ENCODE data around the gene ZC3HAV1L.
"Not testable (repeated sequence)": the region's sequence is repeated elsewhere in the genome, so short reads cannot be mapped to it uniquely, and the experiment has no call there.

Gene ZC3HAV1L

DNA sequence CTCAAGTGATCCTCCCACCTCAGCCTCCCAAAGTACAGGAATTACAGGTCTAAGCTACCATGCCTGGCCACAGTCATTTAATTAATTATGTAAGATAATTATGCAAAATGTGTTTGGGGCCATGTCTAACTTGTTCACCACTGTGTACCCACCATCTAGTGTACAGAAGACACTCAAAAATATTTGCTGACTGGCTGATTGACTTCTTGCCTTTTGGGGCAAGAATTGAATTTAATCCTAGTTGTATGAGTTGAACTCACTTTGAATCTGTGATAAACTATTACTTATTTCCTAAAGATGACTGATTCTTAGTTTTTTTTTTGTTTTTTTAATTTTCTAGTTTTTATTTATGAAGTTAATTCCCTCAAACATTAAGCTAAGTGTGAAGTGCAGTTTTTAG, 15.8 kb upstream of the ZC3HAV1L start:
- DNase-seq = no peak

- no peak for DNase-seq
Observed at GRCh38 chr7:139049936-139050335, 14.1 kb upstream of the ZC3HAV1L start.

DNA sequence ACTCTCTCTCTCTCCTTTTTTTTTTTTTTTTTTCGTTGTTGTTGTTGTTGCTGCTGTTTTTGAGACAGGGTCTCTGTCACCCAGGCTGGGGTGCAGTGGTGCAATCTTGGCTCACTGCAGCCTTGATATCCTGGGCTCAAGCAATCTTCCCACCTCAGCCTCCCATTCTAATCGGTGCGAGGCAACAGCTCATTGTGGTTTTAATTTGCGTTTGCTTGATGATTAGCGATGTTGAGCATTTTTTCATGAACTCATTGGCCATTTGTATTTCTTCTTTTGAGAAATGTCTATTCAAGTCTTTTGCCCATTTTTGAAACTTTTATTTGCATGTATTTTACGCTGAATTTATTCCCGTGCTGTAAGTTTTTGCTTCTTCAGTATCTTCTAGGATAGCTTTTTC, 13.3 kb upstream of the ZC3HAV1L start:
- no peak for DNase-seq

DNA sequence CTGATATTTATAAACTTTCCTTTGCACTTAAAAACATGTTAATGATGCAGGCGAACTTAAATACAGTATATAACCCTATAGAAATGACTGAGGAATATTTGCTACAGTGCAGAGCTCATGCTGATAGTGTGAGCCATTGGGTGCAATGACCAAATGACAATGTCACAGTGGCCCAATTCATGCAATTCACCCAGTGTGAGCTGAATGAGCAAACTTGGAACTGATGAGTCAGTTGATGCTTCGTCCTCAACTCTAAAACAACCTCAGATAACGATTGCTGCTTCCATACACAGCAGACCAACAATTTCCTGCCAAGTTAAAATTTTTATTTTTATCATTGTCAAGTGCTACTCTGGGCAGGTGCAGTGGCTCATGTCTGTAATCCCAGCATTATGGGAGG, 12.1 kb upstream of the ZC3HAV1L start:
- no peak for DNase-seq

- no peak for DNase-seq
Observed at GRCh38 chr7:139046143-139046542, 10.3 kb upstream of the ZC3HAV1L start.

DNA sequence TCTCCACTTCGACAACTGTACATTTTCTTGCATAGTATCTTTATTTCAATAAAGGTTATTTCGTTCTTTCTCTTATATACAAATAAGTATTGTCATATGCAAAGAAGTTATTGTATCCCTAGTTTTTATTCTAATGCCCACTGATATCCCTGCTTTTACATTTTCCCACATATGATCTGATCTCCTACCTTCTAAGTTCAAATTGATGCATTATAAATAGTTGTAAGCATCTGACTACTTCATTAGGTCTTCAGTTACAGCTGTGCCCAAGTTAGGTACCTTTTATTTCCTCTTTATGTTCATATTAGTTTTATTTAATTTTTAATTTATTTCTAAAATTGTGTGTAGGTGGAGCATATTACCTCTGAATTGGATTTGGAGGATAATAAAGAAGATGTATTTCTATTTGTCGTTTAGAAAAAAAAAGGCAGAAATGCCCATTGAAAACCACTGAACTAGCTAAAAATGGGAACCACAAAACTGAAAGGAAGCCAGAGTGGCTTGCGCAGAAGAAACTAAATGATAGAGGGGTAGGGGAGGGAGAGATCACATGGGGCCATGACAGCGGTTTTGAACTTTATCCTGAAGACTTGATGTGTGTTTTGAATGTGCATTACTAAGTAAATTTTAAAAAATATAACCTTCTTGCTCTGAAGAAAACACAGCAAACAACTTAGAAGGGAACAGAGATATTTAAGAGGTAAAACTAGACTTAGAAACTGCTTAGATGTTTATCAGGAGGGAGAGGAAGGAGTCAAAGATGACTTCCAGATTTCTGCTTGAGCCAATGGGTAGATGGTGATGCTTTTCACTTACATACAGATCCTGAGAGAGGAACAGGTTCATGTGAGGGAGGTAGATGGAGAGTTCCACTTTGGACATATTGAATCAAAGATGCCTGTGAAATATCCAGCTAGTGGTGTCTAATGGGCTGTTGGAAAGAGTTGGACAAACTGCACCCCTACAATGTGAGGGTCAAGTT, 9.3 kb upstream of the ZC3HAV1L start:
- DNase-seq = no peak

DNA sequence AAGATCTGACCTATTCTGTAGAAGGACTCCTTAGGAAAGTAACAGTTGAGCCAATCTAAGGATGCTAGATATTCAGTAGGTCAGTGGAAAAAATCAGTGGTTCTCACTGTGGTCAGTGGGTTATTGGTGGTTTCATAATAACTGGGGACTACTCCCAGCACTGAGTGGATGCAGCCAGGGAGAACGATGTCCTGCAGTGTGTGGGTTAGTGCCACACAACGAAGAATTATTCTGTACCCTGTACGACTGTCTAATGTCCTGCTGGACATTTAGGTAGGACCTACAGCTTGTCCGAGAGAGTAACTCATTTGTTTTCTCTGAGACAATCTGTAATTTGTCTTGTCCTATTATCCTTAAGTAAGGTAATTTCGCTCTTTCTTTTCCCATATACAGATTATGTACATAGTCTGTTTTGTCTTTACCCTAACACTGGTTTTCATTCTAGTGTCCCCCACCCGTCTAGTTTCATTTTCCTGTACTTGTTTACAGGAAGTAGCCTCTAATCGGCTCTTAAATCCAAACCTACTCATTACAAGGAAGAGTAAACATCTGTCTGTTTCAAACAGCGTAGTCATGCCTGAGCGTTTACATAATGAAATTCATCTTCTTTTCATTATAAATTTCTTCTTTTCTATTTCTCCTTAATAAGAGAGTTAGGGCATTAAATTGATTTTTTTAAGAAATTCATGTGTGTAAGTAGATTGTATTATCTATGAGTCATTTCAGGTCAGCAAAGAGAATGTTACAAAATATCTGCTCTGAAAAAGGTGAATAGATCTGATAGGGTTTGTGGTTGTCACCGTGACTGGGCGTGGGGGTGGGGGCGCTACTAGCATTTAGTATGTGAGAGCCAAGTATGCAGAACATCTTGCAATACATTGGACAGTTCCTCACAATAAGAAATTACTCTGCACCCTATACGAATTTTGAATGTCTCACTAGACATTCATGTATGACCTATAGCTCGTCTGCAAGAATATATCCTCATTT, 8.3 kb upstream of the ZC3HAV1L start:
- peak; percentile 77 to 78 for DNase-seq

DNA sequence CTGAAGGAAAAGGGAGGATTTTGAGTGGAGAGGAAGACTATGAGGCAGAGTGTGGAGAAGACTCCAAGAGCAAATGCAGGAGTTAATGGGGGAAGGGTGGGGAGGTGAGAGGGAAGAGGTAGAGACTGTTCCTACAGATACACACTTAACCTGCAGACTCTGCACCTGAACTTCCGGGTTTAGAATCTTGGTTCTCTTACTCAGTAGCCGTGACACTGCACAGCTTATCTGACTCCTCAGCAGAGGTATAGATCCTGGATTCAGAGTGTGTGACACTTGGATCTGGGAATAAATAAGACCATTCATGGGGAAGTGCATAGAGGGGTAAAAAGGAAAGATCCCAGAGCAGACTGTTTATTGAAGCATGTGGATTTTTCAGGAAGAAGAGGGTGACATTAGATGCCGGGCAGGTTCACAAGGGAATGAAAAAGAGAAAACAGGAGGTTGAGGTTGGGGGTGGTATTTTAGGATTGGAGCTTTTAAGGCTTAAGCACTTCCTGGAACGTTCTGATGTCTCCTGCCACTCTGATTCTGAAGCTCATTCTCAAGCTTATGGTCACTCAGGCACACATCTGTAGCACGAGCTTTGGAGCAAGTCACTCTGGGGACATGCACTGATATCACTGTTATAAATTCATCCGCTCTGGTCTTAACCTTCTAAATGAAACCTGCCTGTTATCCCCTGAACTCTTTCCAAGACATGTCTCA, 5.7 kb upstream of the ZC3HAV1L start:
- no peak for DNase-seq

DNA sequence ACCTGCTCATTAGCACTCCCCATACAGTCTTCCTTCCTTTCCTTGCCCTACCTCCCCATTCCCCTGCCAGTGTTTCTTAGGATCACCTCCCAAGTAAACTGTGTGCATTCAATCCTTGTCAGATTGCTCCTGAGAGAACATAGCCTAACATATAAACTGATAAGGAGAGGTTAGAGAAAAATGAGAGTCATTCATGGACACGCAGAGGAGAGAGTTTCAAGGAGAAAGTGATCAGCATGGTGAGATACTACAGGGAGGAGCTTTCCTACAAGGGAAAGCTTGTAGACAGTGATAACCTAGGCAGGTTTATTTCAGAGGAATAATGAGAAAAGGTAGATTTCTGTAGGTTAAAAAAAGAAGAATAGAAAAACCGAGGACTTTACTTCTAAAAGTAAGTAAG, 2.8 kb upstream of the ZC3HAV1L start:
- no peak for DNase-seq

- DNase-seq = no peak
Observed at GRCh38 chr7:139036901-139037300, 1.1 kb upstream of the ZC3HAV1L start.

GRCh38 chr7:139034855-139035585, 822 bp downstream of the ZC3HAV1L start:
- DNase-seq = peak; percentile 24 to 25

- DNase-seq = no peak
Observed at GRCh38 chr7:139034336-139034735, 1.5 kb downstream of the ZC3HAV1L start.

GRCh38 chr7:139033346-139034114, 2.3 kb downstream of the ZC3HAV1L start:
- DNase-seq = no peak

DNA sequence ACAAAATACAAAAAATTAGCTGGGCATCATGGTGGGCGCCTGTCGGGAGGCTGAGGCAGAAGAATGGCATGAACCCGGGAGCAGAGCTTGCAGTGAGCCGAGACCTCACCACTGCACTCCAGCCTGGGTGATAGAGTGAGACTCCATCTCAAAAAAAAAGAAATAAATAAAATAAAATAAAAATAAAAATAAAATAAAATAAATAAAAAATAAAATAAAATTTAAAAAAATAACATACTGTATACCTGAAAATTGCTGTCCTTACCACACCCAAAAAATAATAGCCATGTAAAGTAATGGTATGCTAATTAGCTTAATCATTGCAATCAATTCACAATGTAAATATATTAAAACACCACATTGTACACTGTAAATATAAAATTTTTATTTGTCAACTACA, 3.4 kb downstream of the ZC3HAV1L start:
- DNase-seq = no peak

GRCh38 chr7:139029353-139029752, 6.5 kb downstream of the ZC3HAV1L start:
- no peak for DNase-seq

DNA sequence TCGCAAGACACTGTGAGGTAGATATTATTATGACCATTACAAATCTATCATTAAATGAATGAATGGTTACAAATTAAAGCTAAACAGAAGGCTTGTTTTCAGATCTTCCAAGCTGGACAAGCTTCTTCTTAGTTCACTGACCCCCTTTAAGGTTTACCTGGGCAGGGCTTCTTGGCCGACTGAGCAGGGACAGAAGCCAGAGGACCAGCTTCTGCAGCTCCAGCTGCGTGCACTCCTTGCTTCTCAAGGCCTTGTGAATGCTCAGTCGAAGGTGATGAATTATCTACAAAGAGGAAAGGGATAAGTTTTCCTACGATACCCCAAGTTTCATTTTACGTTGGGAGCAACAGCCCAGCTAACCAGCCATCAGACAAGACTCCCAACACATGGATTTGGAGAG, 9.3 kb downstream of the ZC3HAV1L start:
- DNase-seq = no peak

- not testable (repeated sequence) for DNase-seq
Observed at GRCh38 chr7:139025861-139026260, 10.0 kb downstream of the ZC3HAV1L start.

GRCh38 chr7:139023076-139023475, 12.8 kb downstream of the ZC3HAV1L start:
- DNase-seq = no peak

GRCh38 chr7:139022286-139022685, 13.6 kb downstream of the ZC3HAV1L start:
- no peak for DNase-seq

GRCh38 chr7:139018910-139019309, 16.9 kb downstream of the ZC3HAV1L start:
- DNase-seq = no peak

DNA sequence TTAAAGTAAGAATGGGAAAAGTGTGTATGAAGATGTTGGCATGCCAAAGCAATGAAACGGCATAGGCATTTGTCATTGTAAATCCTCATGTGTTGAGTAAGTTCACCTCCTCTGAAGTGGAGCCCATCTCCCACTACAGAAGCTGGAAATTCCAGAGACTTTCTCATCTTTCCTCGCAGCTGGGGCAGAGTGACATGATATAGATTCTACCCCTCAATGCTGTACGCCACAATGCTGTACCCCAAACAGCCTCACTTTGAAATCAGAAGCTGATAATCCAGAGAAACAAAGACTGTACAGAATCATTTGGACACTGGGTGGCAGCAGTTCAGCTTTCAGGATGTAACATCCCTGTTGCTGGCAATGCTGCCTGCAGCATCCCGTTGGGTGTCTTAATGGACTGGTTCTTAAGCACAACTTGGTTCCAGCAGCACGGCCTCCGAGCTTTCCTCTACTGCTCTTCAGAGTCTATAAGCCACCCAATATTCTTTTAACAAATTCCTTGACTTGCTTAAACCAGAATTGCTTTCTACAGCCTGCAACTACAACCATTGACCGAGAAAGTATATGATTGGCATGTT, 18.8 kb downstream of the ZC3HAV1L start:
- DNase-seq = peak; percentile 49 to 51
